GM21825 (cell line): ENCODE measurements around the gene MGAT4B.

Experiments used
- ATAC-seq: cut with Tn5 transposase; IDR thresholded peaks from one replicate; pipeline ENCODE4 v1.9.1; 2021; ENCODE audit warnings: mild to moderate bottlenecking, moderate library complexity; ENCODE audit not compliant: unreplicated experiment

MGAT4B gene

GRCh38 chr5:179827680-179828079 lies 21.0 kb upstream of the MGAT4B start:
- no peak for ATAC-seq

- ATAC-seq: no peak
Observed at GRCh38 chr5:179825655-179826182, 19.1 kb upstream of the MGAT4B start.

- ATAC-seq: no peak
Observed at GRCh38 chr5:179824745-179825112, 18.1 kb upstream of the MGAT4B start.

GRCh38 chr5:179823937-179824744 lies 17.5 kb upstream of the MGAT4B start:
- no peak for ATAC-seq

- no peak for ATAC-seq
Observed at GRCh38 chr5:179822444-179822990, 15.9 kb upstream of the MGAT4B start.

GRCh38 chr5:179822059-179822432 lies 15.4 kb upstream of the MGAT4B start:
- no peak for ATAC-seq

GRCh38 chr5:179821298-179822058 lies 14.8 kb upstream of the MGAT4B start:
- ATAC-seq: peak; percentile 42

GRCh38 chr5:179820483-179821297 lies 14.0 kb upstream of the MGAT4B start, which contains the start of gene SQSTM1:
Gene SQSTM1 (plus strand): TSS chr5:179820905. CDS start chr5:179820937, 32 bp downstream.
- peak; percentile 38 for ATAC-seq

GRCh38 chr5:179820127-179820482 lies 13.4 kb upstream of the MGAT4B start:
- no peak for ATAC-seq

GRCh38 chr5:179819296-179820126 lies 12.8 kb upstream of the MGAT4B start:
- ATAC-seq: peak; percentile 21

GRCh38 chr5:179818746-179819295 lies 12.2 kb upstream of the MGAT4B start:
- peak; percentile 59 for ATAC-seq

- no peak for ATAC-seq
Observed at GRCh38 chr5:179817890-179818745, 11.5 kb upstream of the MGAT4B start.

GRCh38 chr5:179817470-179817840 lies 10.8 kb upstream of the MGAT4B start:
- no peak for ATAC-seq

GRCh38 chr5:179816796-179817469 lies 10.3 kb upstream of the MGAT4B start:
- ATAC-seq: no peak

- ATAC-seq: no peak
Observed at GRCh38 chr5:179816401-179816795, 9.7 kb upstream of the MGAT4B start.

- no peak for ATAC-seq
Observed at GRCh38 chr5:179815491-179816249, 9.0 kb upstream of the MGAT4B start.

GRCh38 chr5:179814090-179814489 lies 7.4 kb upstream of the MGAT4B start:
- ATAC-seq: no peak
